ENCODE measurements around the gene ZNF414. TPM values are rescaled to one million over a fixed set of nuclear protein-coding genes. Genes with fewer than 3 reads are reported as not detected.

ZNF414 gene
- total and polyA plus RNA-seq, 2 of the 4 experiments (the other 2 are of a cell fraction): 3.2 to 14.2 TPM

DNA sequence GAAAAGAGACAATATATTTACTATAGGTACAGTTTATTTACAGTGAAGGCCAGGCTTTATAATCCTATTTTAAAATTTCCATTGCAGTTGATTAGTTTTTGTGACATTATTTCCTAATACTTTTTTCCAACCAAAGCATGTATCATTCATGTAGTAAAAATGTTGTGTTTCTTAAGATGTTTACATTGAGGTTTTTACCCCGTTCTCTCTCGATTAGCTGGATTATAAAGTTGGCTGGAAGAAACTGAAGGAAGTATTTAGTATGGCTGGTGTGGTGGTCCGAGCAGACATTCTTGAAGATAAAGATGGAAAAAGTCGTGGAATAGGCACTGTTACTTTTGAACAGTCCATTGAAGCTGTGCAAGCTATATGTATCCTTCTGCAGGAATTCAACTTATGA lies 47.9 kb downstream of the ZNF414 start (continued):
- TF ChIP-seq BHLHE40 (IDR thresholded peaks at IDR 0.05; ENCODE audit: low read depth, low read length): no peak

GRCh38 chr19:8463365-8463764 lies 50.6 kb downstream of the ZNF414 start:
- H3K4me1 ChIP-seq (ENCODE audit: control insufficient read depth, insufficient read depth, low read length): peaks cover 36% of the 10 kb centered on the region
- H3K27me3 ChIP-seq (ENCODE audit: control insufficient read depth, insufficient read depth, low read length): no peaks in the 10 kb centered on the region
- H3K79me1 ChIP-seq (ENCODE audit: low read depth in 1 of 2, low read length in 2 of 2): peaks cover 33 to 87% of the 10 kb centered on the region in 2 experiments
- no peak overlapping the region for H3K4me2 ChIP-seq (ENCODE audit: low read depth, low read length)
- intact Hi-C loops (cut with micrococcal nuclease) (no loop called here), dilution Hi-C loops (cut with HindIII; ENCODE audit: low sequenced_read_pairs, unreplicated experiment) (no loop called here), in situ Hi-C loops (cut with MboI; ENCODE audit: low sequenced_read_pairs) (no loop called here)
- ChIA-PET CTCF (interaction anchor here (0.6 kb wide), 1 partner anchor 50 kb away, joined by 3 read pairs; the partner anchor contains the start of gene MARCHF2), POLR2A (ENCODE audit: unreplicated experiment) (no interaction called here)
- peaks cover 92% of the 10 kb centered on the region for H4K20me1 ChIP-seq (ENCODE audit: insufficient read depth, low read length)
- no peak overlapping the region for H3K14ac ChIP-seq (replicated peaks; ENCODE audit: low read depth, low read length)
- H4K8ac ChIP-seq (ENCODE audit: low read depth in 2 of 2, low read length in 2 of 2): no peak overlapping the region
- H3K9ac ChIP-seq (ENCODE audit: low read depth, low read length): no peak overlapping the region
- no peak overlapping the region for H3K4me3 ChIP-seq (ENCODE audit: insufficient read depth, low read depth, low read length)
- no peak overlapping the region for H2BK20ac ChIP-seq (ENCODE audit: low read depth, low read length)
- peak overlapping the region; percentile 13; the same call in 1 of the 2 replicates for H2AK5ac ChIP-seq (ENCODE audit: low read depth, low read length)
- peaks cover 35% of the 10 kb centered on the region for H3K36me3 ChIP-seq (ENCODE audit: control insufficient read depth, insufficient read depth, low read length)
- H3K27ac ChIP-seq (ENCODE audit: insufficient read depth, low read length): no peak overlapping the region
- H4K91ac ChIP-seq (ENCODE audit: insufficient read depth, low read depth, low read length): no peak overlapping the region
- no peak overlapping the region for H2AFZ ChIP-seq (replicated peaks; ENCODE audit: low read length, poor library complexity)
- H3K9me1 ChIP-seq (ENCODE audit: insufficient read depth, low read length): peaks cover 33% of the 10 kb centered on the region
- WGBS, 2 experiments (ENCODE audit: extremely low coverage in 2 of 2, insufficient read length in 1 of 2): 95% methylated on average over 4 of the region's 8 CpGs; no CpG with 5 or more reads in 1 of the 2 experiments
- H2AK9ac ChIP-seq (replicated peaks; ENCODE audit: low read depth, low read length, poor library complexity): no peak overlapping the region
- DNase-seq: no peak
- TF ChIP-seq MAFK (IDR thresholded peaks at IDR 0.05; ENCODE audit: low read depth, low read length) (no peak), CEBPB (IDR thresholded peaks at IDR 0.05; ENCODE audit: low read depth, low read length) (no peak)
- no peak overlapping the region for H2BK5ac ChIP-seq (ENCODE audit: low read depth, low read length, poor library complexity, severe bottlenecking)
- H3K23ac ChIP-seq (ENCODE audit: low read depth, low read length): no peak overlapping the region
- no peak overlapping the region for H3K4ac ChIP-seq (ENCODE audit: low read depth, low read length)
- no peak for ATAC-seq (ENCODE audit: low read depth)
- BruUV-seq (replicated peaks): no TSS peak
- no peaks in the 10 kb centered on the region for H3K9me3 ChIP-seq (ENCODE audit: control insufficient read depth, insufficient read depth, low read length)
- no peak overlapping the region for H2BK15ac ChIP-seq (ENCODE audit: low read depth, low read length)
- no peak overlapping the region for H2BK120ac ChIP-seq (ENCODE audit: low read depth, low read length)
- H3K56ac ChIP-seq (ENCODE audit: extremely low read depth, insufficient read depth, low read length): no peak overlapping the region
- no peak overlapping the region for H3K18ac ChIP-seq (ENCODE audit: low read depth, low read length)
- no peak overlapping the region for H4K5ac ChIP-seq (ENCODE audit: low read depth, low read length)

Measured in IMR-90 (cell line).